Hepatocyte (in vitro differentiated cells): ENCODE measurements around the gene ZP1. TPM values are rescaled to one million over a fixed set of nuclear protein-coding genes. Genes with fewer than 3 reads are reported as not detected.

Experiments used
- DNase-seq: peaks from one replicate; pipeline ENCODE4 v3.0.0-alpha.2; 2016; ENCODE audit warnings: low spot score
- H2AFZ ChIP-seq: fragments of 200-600 bp; sonication (generic); 2 replicates; pipeline ENCODE4 v1.6.0; 2016; ENCODE audit warnings: antibody characterized with exemption, mild to moderate bottlenecking
- H3K27ac ChIP-seq: fragments of 200-600 bp; sonication (generic); 2 replicates; pipeline ENCODE4 v1.5.1; 2016; ENCODE audit warnings: mild to moderate bottlenecking
- H3K27me3 ChIP-seq: fragments of 200-600 bp; sonication (generic); 2 replicates; pipeline ENCODE4 v1.6.1; 2016
- H3K36me3 ChIP-seq: fragments of 200-600 bp; sonication (generic); replicated peaks from 2 replicates; pipeline ENCODE4 v1.5.1; 2016; ENCODE audit warnings: low read depth; ENCODE audit not compliant: insufficient read depth
- H3K4me1 ChIP-seq: fragments of 200-600 bp; sonication (generic); 2 replicates; pipeline ENCODE4 v1.5.1; 2016; ENCODE audit warnings: mild to moderate bottlenecking, moderate library complexity; ENCODE audit not compliant: insufficient read depth
- H3K4me2 ChIP-seq: fragments of 200-600 bp; sonication (generic); 2 replicates; pipeline ENCODE4 v1.6.0; 2016
- H3K4me3 ChIP-seq: fragments of 200-600 bp; sonication (generic); 2 replicates; pipeline ENCODE4 v1.5.1; 2016; ENCODE audit warnings: mild to moderate bottlenecking
- H3K79me2 ChIP-seq: fragments of 200-600 bp; sonication (generic); 2 replicates; pipeline ENCODE4 v1.6.0; 2017; ENCODE audit warnings: mild to moderate bottlenecking
- H3K9me2 ChIP-seq: fragments of 200-600 bp; sonication (generic); replicated peaks from 2 replicates; pipeline ENCODE4 v1.6.0; 2017; ENCODE audit warnings: mild to moderate bottlenecking; ENCODE audit not compliant: insufficient read depth
- H3K9me3 ChIP-seq: fragments of 200-600 bp; sonication (generic); 2 replicates; pipeline ENCODE4 v1.5.1; 2016; ENCODE audit warnings: low read depth, mild to moderate bottlenecking
- H4K20me1 ChIP-seq: fragments of 200-600 bp; sonication (generic); 2 replicates; pipeline ENCODE4 v1.6.0; 2016; ENCODE audit warnings: mild to moderate bottlenecking; ENCODE audit not compliant: insufficient read depth, poor library complexity, severe bottlenecking
- EZH2 ChIP-seq: fragments of 200-600 bp; sonication (generic); IDR thresholded peaks from 2 replicates; pipeline ENCODE4 v1.6.1; 2016; ENCODE audit warnings: antibody characterized with exemption, mild to moderate bottlenecking, borderline replicate concordance
- EZH2phosphoT487 ChIP-seq: fragments of 200-600 bp; sonication (generic); IDR thresholded peaks from one replicate; pipeline ENCODE4 v1.6.1; 2018; ENCODE audit warnings: antibody characterized with exemption, mild to moderate bottlenecking, low read depth, moderate library complexity; ENCODE audit not compliant: unreplicated experiment, severe bottlenecking
- WGBS: methylation state at CpG from one replicate; pipeline ENCODE4 v1.1.6; 2016; ENCODE audit warnings: low lambda C conversion rate; ENCODE audit errors: missing lambda C conversion rate; 5-methylcytosine and 5-hydroxymethylcytosine counted together
- polyA plus RNA-seq: library from polyadenylated mRNA; unstranded; fragments of >200 nt; fragmentation: Nextera tagmentation; extraction: Ambion mirVana; gene quantifications from 2 replicates; pipeline ENCODE4 v1.2.1, GENCODE V29; 2016
- total RNA-seq: library from RNA; depleted of rRNA; stranded (reverse); fragments of >200 nt; gene quantifications from 2 replicates; pipeline ENCODE4 v1.2.3, GENCODE V29; 2014
- TF ChIP-seq, protein P1 (sequence below): fragments of 200-600 bp; sonication (generic); IDR thresholded peaks from 2 replicates; pipeline ENCODE4 v1.5.1; 2016; ENCODE audit warnings: antibody characterized with exemption, mild to moderate bottlenecking; ENCODE audit not compliant: poor library complexity

Gene ZP1
- total and polyA plus RNA-seq, 2 experiments from 2014 or later, result 1.6 TPM; not detected in 1

DNA sequence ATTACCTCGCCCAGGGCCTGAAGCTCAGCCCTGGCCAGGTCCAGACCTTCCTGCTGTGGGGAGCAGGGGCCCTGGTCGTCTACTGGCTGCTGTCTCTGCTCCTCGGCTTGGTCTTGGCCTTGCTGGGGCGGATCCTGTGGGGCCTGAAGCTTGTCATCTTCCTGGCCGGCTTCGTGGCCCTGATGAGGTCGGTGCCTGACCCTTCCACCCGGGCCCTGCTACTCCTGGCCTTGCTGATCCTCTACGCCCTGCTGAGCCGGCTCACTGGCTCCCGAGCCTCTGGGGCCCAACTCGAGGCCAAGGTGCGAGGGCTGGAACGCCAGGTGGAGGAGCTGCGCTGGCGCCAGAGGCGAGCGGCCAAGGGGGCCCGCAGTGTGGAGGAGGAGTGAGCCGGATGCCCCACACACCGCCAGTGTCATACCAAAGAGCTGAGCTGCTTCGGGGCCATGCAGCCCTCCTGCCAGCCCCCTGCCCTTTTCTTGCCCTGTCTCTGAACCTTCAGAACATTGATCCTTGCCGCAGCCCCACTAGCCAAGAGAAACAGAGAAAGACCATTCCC, 54.5 kb downstream of the ZP1 start:
- no peak overlapping the region for H2AFZ ChIP-seq
- no peaks in the 10 kb centered on the region for H3K27me3 ChIP-seq
- no peaks in the 10 kb centered on the region for H3K36me3 ChIP-seq
- no peaks in the 10 kb centered on the region for H4K20me1 ChIP-seq
- H3K4me2 ChIP-seq, result no peak overlapping the region
- H3K27ac ChIP-seq, result no peak overlapping the region
- TF ChIP-seq EZH2, result no peak
- TF ChIP-seq, protein P1, sequence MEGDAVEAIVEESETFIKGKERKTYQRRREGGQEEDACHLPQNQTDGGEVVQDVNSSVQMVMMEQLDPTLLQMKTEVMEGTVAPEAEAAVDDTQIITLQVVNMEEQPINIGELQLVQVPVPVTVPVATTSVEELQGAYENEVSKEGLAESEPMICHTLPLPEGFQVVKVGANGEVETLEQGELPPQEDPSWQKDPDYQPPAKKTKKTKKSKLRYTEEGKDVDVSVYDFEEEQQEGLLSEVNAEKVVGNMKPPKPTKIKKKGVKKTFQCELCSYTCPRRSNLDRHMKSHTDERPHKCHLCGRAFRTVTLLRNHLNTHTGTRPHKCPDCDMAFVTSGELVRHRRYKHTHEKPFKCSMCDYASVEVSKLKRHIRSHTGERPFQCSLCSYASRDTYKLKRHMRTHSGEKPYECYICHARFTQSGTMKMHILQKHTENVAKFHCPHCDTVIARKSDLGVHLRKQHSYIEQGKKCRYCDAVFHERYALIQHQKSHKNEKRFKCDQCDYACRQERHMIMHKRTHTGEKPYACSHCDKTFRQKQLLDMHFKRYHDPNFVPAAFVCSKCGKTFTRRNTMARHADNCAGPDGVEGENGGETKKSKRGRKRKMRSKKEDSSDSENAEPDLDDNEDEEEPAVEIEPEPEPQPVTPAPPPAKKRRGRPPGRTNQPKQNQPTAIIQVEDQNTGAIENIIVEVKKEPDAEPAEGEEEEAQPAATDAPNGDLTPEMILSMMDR, result no peak
- H3K79me2 ChIP-seq, result peaks cover 40% of the 10 kb centered on the region
- H3K9me2 ChIP-seq, result no peaks in the 10 kb centered on the region
- 87% methylated on average over 23 of the region's 23 CpGs for WGBS
- DNase-seq, result no peak
- H3K4me1 ChIP-seq, result peaks cover 8% of the 10 kb centered on the region
- no peak overlapping the region for H3K4me3 ChIP-seq
- H3K9me3 ChIP-seq, result no peaks in the 10 kb centered on the region

DNA sequence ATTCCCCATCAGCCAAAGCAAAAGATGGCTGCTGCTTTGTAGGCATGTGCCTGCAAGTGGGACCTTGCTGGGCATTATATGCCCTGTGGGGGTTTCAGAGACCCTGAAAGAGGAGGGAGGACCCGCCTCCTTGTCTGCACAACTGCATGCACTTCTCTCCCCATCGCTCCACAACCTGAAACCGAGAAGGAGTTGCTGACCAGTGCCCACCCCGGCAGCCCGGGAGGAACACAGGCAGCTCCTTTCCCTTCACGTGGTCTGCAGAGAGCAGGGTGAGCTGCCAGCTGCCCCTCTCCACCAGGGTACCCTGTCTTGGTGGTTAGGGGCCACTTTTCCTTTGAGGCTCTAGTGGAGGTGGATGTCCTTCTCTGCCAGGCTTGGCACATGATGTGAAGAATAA, 55.6 kb downstream of the ZP1 start:
- H3K4me2 ChIP-seq, result no peak overlapping the region
- H3K79me2 ChIP-seq, result peaks cover 30% of the 10 kb centered on the region
- no peak overlapping the region for H3K4me3 ChIP-seq
- H3K27ac ChIP-seq, result no peak overlapping the region
- H3K4me1 ChIP-seq, result peaks cover 8% of the 10 kb centered on the region
- H3K9me3 ChIP-seq, result no peaks in the 10 kb centered on the region
- 88% methylated on average over 6 of the region's 6 CpGs for whole genome bisulfite sequencing
- H4K20me1 ChIP-seq, result no peaks in the 10 kb centered on the region
- TF ChIP-seq EZH2phosphoT487, result no peak
- TF ChIP-seq, protein P1, result no peak
- no peak for TF ChIP-seq EZH2
- H3K36me3 ChIP-seq, result no peaks in the 10 kb centered on the region
- no peaks in the 10 kb centered on the region for H3K27me3 ChIP-seq
- H2AFZ ChIP-seq, result no peak overlapping the region
- no peaks in the 10 kb centered on the region for H3K9me2 ChIP-seq
- DNase-seq, result no peak

GRCh38 chr11:60923326-60923725, 56.0 kb downstream of the ZP1 start:
- no peak for DNase-seq
- Histone ChIP-seq H3K4me2 (no peak overlapping the region), H3K4me3 (no peak overlapping the region), H3K9me3 (no peaks in the 10 kb centered on the region), H3K9me2 (no peaks in the 10 kb centered on the region), H2AFZ (no peak overlapping the region), H3K36me3 (no peaks in the 10 kb centered on the region), H4K20me1 (no peaks in the 10 kb centered on the region), H3K79me2 (peaks cover 26% of the 10 kb centered on the region), H3K27ac (no peak overlapping the region), H3K4me1 (peaks cover 8% of the 10 kb centered on the region), H3K27me3 (no peaks in the 10 kb centered on the region)
- WGBS, result 84% methylated on average over 5 of the region's 5 CpGs
- TF ChIP-seq, protein P1, result no peak
- TF ChIP-seq EZH2phosphoT487 (no peak), EZH2 (no peak)

- Histone ChIP-seq H3K9me3 (no peaks in the 10 kb centered on the region), H4K20me1 (no peaks in the 10 kb centered on the region), H3K4me1 (peaks cover 8% of the 10 kb centered on the region), H3K4me3 (peak overlapping the region; percentile 94), H3K36me3 (no peaks in the 10 kb centered on the region), H2AFZ (no peak overlapping the region), H3K27me3 (no peaks in the 10 kb centered on the region), H3K27ac (no peak overlapping the region), H3K9me2 (no peaks in the 10 kb centered on the region), H3K79me2 (peaks cover 21% of the 10 kb centered on the region), H3K4me2 (peak overlapping the region; percentile 98)
- 58% methylated on average over 6 of the region's 6 CpGs for WGBS
- no peak for DNase-seq
- TF ChIP-seq, protein P1, result no peak
- TF ChIP-seq EZH2 (no peak), EZH2phosphoT487 (no peak)
Measured at GRCh38 chr11:60923800-60924109, 56.4 kb downstream of the ZP1 start.
